ENCODE results near the gene SIRPG. TPM values are rescaled to one million over a fixed set of nuclear protein-coding genes. Genes with fewer than 3 reads are reported as not detected.
A peak's percentile ranks its signal among the peaks of the same experiment; 100 is the strongest.

SIRPG gene
- total and polyA plus RNA-seq, 2 of the 13 experiments (the other 11 are each of a cell fraction or from before 2014, with no cell fraction given): not detected

- TF ChIP-seq MIER2 (CRISPR knock-in tag; IDR thresholded peaks at IDR 0.05) (peak; percentile 84), AKAP8 (CRISPR knock-in tag; IDR thresholded peaks at IDR 0.05) (no peak), TARDBP (CRISPR knock-in tag; IDR thresholded peaks at IDR 0.05) (peak; percentile 80; the same call in 1 of the 2 replicates), ZBTB4 (CRISPR knock-in tag; IDR thresholded peaks at IDR 0.05; ENCODE audit: borderline replicate concordance) (no peak), HES4 (CRISPR knock-in tag; IDR thresholded peaks at IDR 0.05; ENCODE audit: borderline replicate concordance) (no peak), SNAPC5 (CRISPR knock-in tag; IDR thresholded peaks at IDR 0.05; ENCODE audit: borderline replicate concordance) (no peak), ZFY (CRISPR knock-in tag; IDR thresholded peaks at IDR 0.05) (0 out of 2 replicates have a peak, but pooled peaks have one; percentile 9), NFKBIZ (CRISPR knock-in tag; IDR thresholded peaks at IDR 0.05) (no peak), KDM2A (CRISPR knock-in tag; IDR thresholded peaks at IDR 0.05; ENCODE audit: borderline replicate concordance, low read depth) (no peak), NCOA2 (CRISPR knock-in tag; IDR thresholded peaks at IDR 0.05) (peak; percentile 43; the same call in 1 of the 2 replicates), NCOA5 (CRISPR knock-in tag; IDR thresholded peaks at IDR 0.05) (no peak), SMAD1 (CRISPR knock-in tag; IDR thresholded peaks at IDR 0.05; ENCODE audit: borderline replicate concordance, low read depth) (no peak), TRIM24 (CRISPR knock-in tag; IDR thresholded peaks at IDR 0.05) (0 out of 2 replicates have a peak, but pooled peaks have one; percentile 28), ZNF549 (CRISPR knock-in tag; IDR thresholded peaks at IDR 0.05) (no peak), CREBL2 (CRISPR knock-in tag; IDR thresholded peaks at IDR 0.05; ENCODE audit: borderline replicate concordance) (no peak), ZNF605 (CRISPR knock-in tag; IDR thresholded peaks at IDR 0.05) (no peak), ONECUT2 (CRISPR knock-in tag; IDR thresholded peaks at IDR 0.05) (no peak), ZNF207 (IDR thresholded peaks at IDR 0.05; ENCODE audit: borderline replicate concordance) (no peak), SP4 (CRISPR knock-in tag; IDR thresholded peaks at IDR 0.05) (no peak), SUZ12 (IDR thresholded peaks at IDR 0.05; ENCODE audit: low read depth, low read length) (no peak), POLR2G (IDR thresholded peaks at IDR 0.05; ENCODE audit: low read depth, low read length) (no peak), ZSCAN29 (CRISPR knock-in tag; conservative IDR thresholded peaks at IDR 0.05) (no peak), ZKSCAN8 (CRISPR knock-in tag; IDR thresholded peaks at IDR 0.05; ENCODE audit: borderline replicate concordance) (no peak), SKIL (CRISPR knock-in tag; IDR thresholded peaks at IDR 0.05; ENCODE audit: borderline replicate concordance) (no peak), ZNF850 (CRISPR knock-in tag; conservative IDR thresholded peaks at IDR 0.05) (no peak)
Observed at GRCh38 chr20:1636621-1637020, 21.0 kb downstream of the SIRPG start (continued).
